Skeletal muscle cell (primary cell): ENCODE data around the gene P2RX5.
A peak's percentile ranks its signal among the peaks of the same experiment; 100 is the strongest.

Source experiments
- DNase-seq: peaks from one replicate; pipeline ENCODE4 v3.0.0-alpha.2; 2010; ENCODE audit warnings: low read depth
- H3K4me3 ChIP-seq: 2 replicates; pipeline ENCODE4 v1.5.1; 2011; ENCODE audit warnings: low read depth, mild to moderate bottlenecking, control low read depth, low read length, moderate library complexity

The P2RX5 gene

GRCh38 chr17:3688027-3688553 is 7.9 kb downstream of the P2RX5 start:
- DNase-seq = no peak
- H3K4me3 ChIP-seq = no peak overlapping the region

GRCh38 chr17:3685174-3685573 is 10.8 kb downstream of the P2RX5 start:
- H3K4me3 ChIP-seq = no peak overlapping the region
- no peak for DNase-seq

DNA sequence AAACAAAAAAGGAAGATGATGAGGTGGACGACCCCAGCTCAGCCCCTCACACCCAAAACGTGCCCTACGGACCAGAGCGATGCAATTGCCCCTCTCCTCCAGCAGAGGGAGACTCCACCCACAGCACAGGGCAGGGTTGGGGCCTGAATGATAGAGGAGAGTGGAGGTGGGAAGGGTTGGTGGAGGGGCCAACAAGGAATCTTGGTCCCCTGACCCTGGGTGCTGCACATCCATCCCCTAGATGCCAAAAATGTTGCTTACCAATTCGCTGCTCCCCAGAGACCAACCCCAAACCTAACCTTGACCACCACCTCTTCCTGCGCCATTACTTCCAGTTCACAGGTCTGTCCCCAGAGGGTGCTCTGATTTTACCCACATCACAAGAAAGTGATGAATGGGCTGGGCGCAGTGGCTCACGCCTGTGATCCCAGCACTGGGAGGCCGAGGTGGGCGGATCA is 12.9 kb downstream of the P2RX5 start:
- no peak for DNase-seq
- H3K4me3 ChIP-seq = no peak overlapping the region

DNA sequence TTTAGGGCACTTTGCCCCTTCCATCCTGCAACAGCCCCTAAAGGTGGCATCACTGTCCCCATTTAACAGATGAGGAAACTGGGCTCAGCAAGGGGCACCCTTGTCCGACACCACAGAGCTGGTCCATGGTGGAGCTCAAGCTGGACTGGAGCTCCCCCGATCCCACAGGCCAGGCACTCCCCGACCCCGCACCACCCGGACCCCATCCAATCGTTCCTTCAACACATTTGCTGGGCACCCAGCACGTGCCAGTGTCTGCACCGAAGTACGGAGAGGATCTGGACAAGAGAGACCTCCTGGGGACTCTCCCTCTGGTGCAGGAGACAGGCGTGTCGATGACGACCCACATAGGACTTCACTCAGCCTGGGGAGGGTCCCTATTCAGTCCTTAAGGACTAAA is 13.9 kb downstream of the P2RX5 start:
- no peak for DNase-seq
- H3K4me3 ChIP-seq = no peak overlapping the region

GRCh38 chr17:3681565-3681964 is 14.4 kb downstream of the P2RX5 start:
- no peak overlapping the region for H3K4me3 ChIP-seq
- no peak for DNase-seq

- DNase-seq = no peak
Measured at GRCh38 chr17:3681057-3681456, 14.9 kb downstream of the P2RX5 start.

DNA sequence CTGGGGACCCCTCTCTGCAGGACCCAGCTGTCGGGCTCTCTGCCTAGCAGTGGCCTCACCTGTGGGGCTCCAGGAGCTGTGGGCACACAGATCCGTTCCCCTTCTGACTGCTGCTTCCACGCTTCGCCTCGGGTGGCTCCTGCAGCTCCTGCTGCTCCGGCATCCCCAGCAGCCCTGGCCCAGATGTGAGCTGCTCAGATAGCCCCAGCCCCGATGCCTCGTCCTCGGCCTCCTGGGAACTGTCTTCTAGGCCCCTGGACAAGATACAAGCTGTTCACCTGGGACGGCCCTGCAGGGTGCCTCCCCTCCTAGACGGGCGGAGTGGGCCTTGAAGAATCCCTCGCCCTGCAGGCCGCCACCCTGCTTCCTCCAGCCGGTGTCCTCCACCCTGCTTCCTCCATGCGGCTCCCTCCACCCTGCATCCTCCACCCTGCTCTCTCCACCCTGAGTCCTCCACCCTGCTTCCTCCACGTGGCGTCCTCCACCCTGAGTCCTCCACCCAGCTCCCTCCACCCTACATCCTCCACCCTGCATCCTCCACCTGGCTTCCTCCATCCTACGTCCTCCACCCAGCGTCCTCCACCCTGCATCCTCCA is 16.3 kb downstream of the P2RX5 start:
- no peak overlapping the region for H3K4me3 ChIP-seq
- no peak for DNase-seq

More at GRCh38 chr17:3681057-3681456, 14.9 kb downstream of the P2RX5 start:
- H3K4me3 ChIP-seq = no peak overlapping the region

DNA sequence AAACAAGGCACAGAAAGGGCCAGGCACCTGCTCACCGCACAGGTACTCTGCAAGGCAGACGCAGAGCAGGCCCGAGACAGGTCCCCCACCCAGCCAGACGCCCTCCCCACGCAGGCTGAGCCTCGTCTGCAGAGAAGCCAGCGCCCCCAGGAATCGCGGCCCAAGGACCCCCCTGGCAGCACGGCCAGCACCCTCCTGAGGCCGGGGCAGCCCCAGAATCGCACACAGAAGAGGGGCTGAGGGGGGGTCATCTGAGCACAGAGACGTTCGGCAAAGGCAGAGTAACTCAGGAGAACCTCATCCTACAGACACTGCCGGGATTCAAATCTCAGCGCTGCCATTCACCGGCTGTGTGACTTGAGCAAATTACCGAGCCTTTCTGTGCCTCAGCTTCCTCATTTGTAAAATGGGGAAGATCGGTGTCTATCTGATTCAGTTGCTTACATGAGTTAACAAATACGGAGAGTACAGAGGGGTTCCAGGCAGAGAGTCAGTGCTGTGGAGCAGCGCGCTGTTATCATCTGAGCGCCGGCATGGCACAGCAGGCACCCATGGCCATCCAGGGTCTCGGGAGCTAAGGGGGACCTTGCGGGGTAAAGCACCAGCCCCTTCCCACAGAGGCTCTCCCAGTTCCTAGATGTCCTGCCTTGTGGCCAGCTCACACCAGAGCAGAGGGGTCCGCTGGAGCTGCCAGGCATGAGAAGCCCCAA is 17.0 kb downstream of the P2RX5 start:
- H3K4me3 ChIP-seq = no peak overlapping the region
- DNase-seq = no peak

GRCh38 chr17:3678095-3678820 is 17.7 kb downstream of the P2RX5 start:
- DNase-seq = no peak
- no peak overlapping the region for H3K4me3 ChIP-seq

- DNase-seq = no peak
- no peak overlapping the region for H3K4me3 ChIP-seq
Measured at GRCh38 chr17:3675886-3676285, 20.1 kb downstream of the P2RX5 start.

- H3K4me3 ChIP-seq = no peak overlapping the region
Measured at GRCh38 chr17:3672571-3672970, 23.4 kb downstream of the P2RX5 start.

DNA sequence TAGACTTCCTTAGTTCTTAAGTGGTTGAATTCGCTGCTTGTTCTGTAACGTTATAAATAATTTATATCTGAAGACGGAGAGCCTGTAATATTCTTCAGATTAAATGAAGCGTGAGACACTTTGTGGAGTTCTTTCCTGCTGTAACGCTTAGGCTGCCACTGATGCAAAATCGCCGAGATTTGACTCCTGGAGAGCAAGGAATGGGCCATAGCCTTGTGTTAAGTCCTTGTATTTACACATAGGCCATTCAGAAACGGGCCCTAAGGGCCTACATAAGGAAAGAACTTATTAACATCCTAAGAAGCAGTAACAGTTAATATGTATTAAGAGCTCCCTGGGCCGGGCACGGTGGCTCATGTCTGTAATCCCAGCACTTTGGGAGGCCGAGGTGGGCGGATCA is 26.4 kb downstream of the P2RX5 start:
- H3K4me3 ChIP-seq = peak overlapping the region; percentile 98
- no peak for DNase-seq

More at GRCh38 chr17:3672571-3672970, 23.4 kb downstream of the P2RX5 start:
- DNase-seq = no peak

- no peak for DNase-seq
- peak overlapping the region; percentile 98 for H3K4me3 ChIP-seq
Measured at GRCh38 chr17:3669085-3669347, 26.9 kb downstream of the P2RX5 start.

DNA sequence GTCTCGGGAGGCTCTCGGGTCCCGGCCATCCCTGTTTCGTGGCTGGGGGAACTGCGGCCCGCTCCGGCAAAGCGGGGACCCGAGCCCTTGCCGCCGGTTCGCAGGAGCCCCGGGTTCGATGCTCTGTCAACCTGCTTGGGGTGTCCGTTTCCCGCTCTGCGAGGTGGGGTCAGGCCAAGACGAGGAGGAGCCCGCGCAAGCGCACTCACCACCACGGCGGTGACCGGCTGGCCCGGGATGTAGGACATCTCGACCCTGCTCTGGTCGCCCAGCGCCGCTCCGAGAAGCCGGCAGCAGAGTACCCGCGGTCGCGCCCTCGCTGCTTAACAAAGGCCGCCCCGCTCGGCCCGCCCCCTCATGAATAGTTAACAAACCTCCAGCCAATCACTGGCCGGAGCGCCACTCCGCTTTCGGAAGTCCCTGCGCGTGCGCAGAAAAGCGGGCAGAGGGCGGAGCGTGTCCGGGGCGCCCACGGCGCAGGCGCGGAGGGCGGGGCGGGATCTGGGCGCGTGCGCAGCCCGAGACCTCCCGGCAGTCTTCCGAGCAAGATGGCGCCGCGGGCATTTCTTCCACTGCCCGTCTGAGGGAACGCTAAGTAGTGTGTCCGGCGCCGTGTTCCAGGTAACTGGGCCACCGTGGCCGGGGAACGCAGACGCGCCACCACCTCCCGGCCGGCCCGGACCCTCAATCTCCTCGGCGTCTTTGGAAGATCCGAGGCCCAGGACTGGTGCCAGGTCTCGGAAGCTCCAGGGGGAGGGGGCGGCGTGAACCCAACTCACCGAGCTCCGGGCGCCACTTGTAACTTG is 27.5 kb downstream of the P2RX5 start, which contains the start of the genes EMC6 and TAX1BP3:
Gene EMC6, plus strand, starts transcription at position 534 of the 806 bp plus-strand sequence. CDS start 335 bp downstream, outside the sequence.
Gene TAX1BP3, minus strand, starts transcription at position 300 of the 806 bp plus-strand sequence. Its CDS starts 52 bp downstream, at position 248.
- peak; percentile 87 for DNase-seq
- peak within 1 kb of the TSS; percentile 98 for H3K4me3 ChIP-seq

DNA sequence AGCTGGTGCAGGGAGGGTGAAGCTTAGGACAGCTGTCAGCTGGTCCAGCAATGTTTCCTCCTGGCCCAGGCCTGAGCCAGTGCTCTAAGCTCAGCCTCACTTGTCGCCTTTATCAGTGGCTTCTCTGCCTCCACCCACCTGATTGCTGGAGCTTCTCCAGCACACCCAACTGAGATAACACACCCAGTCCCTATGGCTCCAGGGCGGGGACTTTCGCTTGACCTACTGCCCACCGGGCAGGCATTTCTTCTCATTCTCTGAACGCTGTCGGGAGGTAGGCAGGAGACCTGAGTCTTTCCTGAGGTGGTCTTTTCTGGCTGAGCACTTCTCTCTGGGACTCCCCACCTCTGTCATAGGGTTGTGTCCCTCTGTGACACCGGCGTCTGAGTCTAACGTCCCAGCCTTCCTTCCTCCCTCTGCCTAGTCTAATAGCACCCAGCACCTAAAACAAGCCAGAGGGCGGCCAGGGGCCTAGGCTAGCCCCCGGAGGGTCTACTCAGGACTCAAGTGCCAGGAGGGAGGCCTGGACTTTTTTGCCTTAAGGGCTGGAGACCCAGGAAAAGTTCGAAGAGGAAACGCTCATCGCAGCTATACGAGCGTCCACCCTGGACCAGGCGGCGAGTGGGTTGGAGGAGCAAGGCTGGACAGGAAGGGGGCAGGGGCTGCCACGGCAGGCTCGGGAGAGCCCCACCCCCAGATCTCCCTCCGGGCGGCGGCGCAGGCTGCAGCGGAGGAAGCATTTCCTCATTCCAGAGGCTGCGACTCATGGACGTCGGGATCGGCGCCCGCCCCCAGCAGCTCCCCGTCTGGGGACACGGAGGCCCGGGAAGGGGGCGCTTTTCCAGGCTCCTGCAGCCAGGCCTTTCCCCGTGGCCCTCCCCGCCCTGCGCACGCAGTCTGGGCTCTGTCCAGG is 28.3 kb downstream of the P2RX5 start:
- peak; percentile 84 for DNase-seq
- H3K4me3 ChIP-seq = peak overlapping the region; percentile 98

- peak overlapping the region; percentile 98 for H3K4me3 ChIP-seq
Measured at GRCh38 chr17:3666516-3666915, 29.4 kb downstream of the P2RX5 start.

DNA sequence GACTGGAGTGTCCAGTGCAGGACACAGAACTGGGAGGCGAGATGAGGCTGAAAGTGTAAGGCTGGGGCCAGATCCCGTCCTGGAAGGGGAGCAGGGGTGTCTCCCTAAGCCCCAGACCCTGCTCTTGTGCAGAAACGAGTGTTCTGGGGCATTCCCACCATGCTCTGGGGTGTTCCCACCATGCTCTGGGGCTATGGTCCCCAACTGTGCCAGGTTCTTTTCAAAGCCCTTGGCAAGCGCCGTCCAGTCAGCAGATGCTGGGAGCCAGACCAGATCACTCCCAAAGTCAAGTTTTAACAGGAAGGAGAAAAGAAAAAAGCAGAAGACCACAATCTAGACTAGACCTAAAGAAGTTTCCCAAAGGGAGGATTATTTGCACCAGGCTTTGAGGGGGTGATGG is 30.1 kb downstream of the P2RX5 start:
- no peak overlapping the region for H3K4me3 ChIP-seq

More at GRCh38 chr17:3666516-3666915, 29.4 kb downstream of the P2RX5 start:
- no peak for DNase-seq

More for the DNA sequence above, 30.1 kb downstream of the P2RX5 start:
- no peak for DNase-seq
